A549 treated with CORT108297 at 1 μM for 4 hours (cell line): ENCODE data around the gene GGPS1. TPM values are rescaled to one million over a fixed set of nuclear protein-coding genes. Genes with fewer than 3 reads are reported as not detected.

Experiments used
- total RNA-seq: library from RNA; stranded (reverse); fragments of 200-300 nt; extraction: Qiagen RNA extraction; gene quantifications from 5 replicates; pipeline ENCODE4 v1.2.3, GENCODE V29; 2022

The GGPS1 gene
- 17.0 to 27.4 TPM (median 17.5 TPM) in 5 replicates for total RNA-seq

DNA sequence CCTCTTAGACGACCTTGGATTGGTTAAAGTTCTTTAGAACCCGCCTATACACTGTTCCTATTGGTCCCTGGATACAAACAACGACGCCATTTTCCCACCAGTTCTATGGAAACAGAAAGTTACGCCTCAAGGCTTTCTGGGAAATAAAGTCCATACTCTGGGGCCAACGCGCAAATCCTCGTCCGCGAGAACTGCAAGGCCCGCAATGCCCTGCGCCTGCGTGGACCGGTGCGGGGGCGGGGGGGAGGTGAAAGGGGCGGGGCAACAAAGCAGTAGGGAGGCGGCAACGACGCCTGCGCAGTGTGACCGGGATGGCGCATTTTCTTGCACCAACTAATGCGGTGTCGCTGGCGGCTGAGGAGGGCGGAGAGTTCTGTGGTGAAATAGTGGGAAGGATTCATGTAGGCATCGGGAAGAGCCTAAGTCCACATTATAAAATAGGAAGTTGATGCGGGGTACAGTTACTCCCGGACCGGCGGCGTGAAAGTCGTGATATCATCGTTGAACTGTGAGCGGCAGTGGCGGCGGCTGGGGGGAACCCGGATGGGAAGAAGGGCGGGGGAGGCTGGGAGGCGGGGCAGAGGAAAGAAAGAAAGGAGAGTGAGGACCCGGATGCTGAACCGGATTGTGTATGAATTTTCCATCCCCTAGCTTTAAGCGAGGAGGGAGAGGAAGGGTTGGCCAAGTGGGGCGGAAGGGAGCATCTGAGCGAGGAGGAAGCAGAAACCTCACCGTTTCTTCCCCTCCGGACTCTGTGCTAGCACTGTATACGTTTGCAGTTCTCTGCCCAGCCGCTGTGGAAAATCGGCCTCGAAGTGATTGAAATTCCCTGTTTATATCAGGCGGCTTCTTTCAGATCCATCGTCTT lies at the start of gene GGPS1:
GGPS1 (plus strand) TSS at position 300 of the 868 bp plus-strand sequence. CDS start 6,695 bp downstream, outside the sequence.

DNA sequence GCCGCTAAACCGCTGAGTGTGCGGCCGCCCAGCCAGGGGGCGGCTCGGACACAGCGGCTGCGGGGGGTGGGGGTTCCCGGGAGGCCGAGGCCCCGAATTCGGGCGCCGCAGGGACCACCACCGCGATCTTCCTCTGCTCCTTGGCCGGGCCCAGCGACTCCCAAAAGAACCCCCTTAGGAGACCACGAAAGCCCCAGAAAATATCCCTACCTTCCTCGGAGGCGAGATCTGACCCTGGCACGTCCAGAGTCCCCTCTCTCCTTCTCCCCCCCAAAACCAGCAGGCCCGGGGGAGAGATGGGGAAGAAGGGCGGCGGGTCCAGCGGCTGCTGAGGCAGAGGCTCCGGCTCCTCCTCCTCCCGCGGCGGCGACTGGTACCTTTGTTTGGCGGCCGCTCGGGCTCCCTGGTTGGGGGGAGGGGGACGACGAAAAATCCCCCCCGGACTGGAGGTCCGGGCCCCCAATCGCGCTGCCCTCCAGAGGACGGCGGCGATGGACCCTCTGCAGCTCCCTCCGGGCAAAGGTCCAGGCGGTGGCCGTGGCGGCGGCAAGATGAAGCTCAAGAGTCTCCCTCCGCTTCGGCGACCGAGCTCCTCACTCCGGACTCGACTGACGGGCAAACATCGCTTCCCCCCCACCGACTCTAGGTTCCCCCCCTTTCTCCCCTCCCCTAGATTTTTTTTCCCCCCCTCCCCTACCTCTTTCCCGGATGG lies 655 bp upstream of the GGPS1 start, which contains the start of gene ARID4B:
ARID4B (minus strand) TSS at position 621 of the 712 bp plus-strand sequence. CDS start 1,260 bp downstream, outside the sequence.

DNA sequence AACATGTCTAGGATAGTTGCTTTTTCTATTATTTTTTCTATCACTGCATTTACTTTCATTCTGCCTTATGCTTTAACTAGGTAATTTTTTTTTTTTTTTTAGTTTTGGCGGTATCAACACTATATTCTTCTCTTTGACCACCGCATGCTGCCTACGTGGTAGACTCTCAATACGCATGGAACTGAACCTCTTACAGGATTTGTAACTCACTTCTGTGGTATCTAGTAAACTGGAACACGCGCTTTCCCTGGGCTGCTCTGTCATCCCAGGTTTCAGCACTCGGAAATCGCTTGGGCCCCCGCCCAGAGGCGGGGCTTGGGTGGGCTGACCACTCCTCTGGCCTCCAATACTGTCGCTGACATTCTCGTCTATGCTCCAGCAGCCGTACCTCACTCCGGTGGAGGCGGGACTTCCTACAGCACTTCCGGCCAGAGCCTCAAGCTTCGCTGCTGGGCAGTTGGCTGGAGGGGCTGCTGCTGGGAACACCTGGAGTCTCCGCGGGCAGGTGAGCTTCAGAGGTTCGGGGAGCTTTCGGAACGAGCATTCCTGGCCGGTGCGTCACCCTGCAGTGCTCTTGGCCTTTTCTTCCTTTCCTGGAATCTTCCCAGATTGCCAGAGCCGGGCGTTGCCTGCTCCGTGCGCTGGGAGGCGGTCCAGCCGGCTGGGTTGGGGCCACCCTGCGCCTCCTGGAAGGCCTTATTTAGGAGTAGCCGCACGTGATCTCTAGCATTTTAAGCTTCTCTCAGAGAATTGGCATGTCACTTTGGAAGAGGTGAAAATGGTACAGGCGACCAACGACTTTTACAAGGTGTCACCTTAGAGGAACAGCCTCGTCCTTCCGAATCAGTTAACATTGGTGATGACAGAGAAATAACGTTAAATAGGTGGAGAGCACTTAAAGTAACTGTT lies 38.9 kb downstream of the GGPS1 start, which contains the start of gene TBCE:
TBCE (plus strand) TSS at position 428 of the 909 bp plus-strand sequence. CDS start 12,623 bp downstream, outside the sequence.

Other genes starting within 250 kb of the GGPS1 start
- 107 to 122 TPM (median 110 TPM) in 5 replicates for gene TOMM20, start 199.7 kb upstream of the GGPS1 start, total RNA-seq
- 62.4 to 77.7 TPM (median 64.9 TPM) in 5 replicates for gene RBM34, start 167.3 kb upstream of the GGPS1 start, total RNA-seq
- gene ARID4B, start 391 bp upstream of the GGPS1 start, total RNA-seq = 13.1 to 19.5 TPM (median 15.4 TPM) in 5 replicates
- gene TBCE, start 38.9 kb downstream of the GGPS1 start, total RNA-seq = 39.4 to 58.3 TPM (median 41.8 TPM) in 5 replicates
- gene B3GALNT2, start 175.9 kb downstream of the GGPS1 start, total RNA-seq = 14.4 to 19.2 TPM (median 17.5 TPM) in 5 replicates